ENCODE results near the gene CNTN4.
"Not testable (repeated sequence)": the region's sequence is repeated elsewhere in the genome, so short reads cannot be mapped to it uniquely, and the experiment has no call there.

Gene CNTN4

GRCh38 chr3:2525968-2526367 lies 427.3 kb downstream of the CNTN4 start:
- no peak for DNase-seq

GRCh38 chr3:2526926-2527325 lies 428.3 kb downstream of the CNTN4 start:
- no peak for DNase-seq

- DNase-seq, result not testable (repeated sequence)
Measured at GRCh38 chr3:2527328-2527727, 428.7 kb downstream of the CNTN4 start.

GRCh38 chr3:2534767-2535166 lies 436.1 kb downstream of the CNTN4 start:
- DNase-seq, result not testable (repeated sequence)

- DNase-seq, result no peak
Measured at GRCh38 chr3:2535206-2535605, 436.5 kb downstream of the CNTN4 start.

GRCh38 chr3:2536575-2536974 lies 437.9 kb downstream of the CNTN4 start:
- no peak for DNase-seq

- DNase-seq, result no peak
Measured at GRCh38 chr3:2540115-2540514, 441.4 kb downstream of the CNTN4 start.

GRCh38 chr3:2543247-2543646 lies 444.6 kb downstream of the CNTN4 start:
- DNase-seq, result peak; percentile 7

GRCh38 chr3:2544212-2544611 lies 445.5 kb downstream of the CNTN4 start:
- DNase-seq, result no peak

GRCh38 chr3:2544718-2545117 lies 446.1 kb downstream of the CNTN4 start:
- no peak for DNase-seq

GRCh38 chr3:2547049-2547448 lies 448.4 kb downstream of the CNTN4 start:
- DNase-seq, result no peak

- no peak for DNase-seq
Measured at GRCh38 chr3:2554656-2555055, 456.0 kb downstream of the CNTN4 start.

GRCh38 chr3:2558796-2559195 lies 460.1 kb downstream of the CNTN4 start:
- no peak for DNase-seq

- no peak for DNase-seq
Measured at GRCh38 chr3:2567451-2567850, 468.8 kb downstream of the CNTN4 start.

- DNase-seq, result no peak
Measured at GRCh38 chr3:2568156-2568555, 469.5 kb downstream of the CNTN4 start.

- DNase-seq, result peak; percentile 82
Measured at GRCh38 chr3:2568929-2569328, 470.3 kb downstream of the CNTN4 start.

GRCh38 chr3:2577571-2577970 lies 478.9 kb downstream of the CNTN4 start:
- DNase-seq, result no peak

GRCh38 chr3:2578560-2578959 lies 479.9 kb downstream of the CNTN4 start:
- no peak for DNase-seq

GRCh38 chr3:2579206-2579605 lies 480.5 kb downstream of the CNTN4 start:
- peak; percentile 81 for DNase-seq

GRCh38 chr3:2583046-2583445 lies 484.4 kb downstream of the CNTN4 start:
- no peak for DNase-seq

- no peak for DNase-seq
Measured at GRCh38 chr3:2589336-2589969, 490.8 kb downstream of the CNTN4 start.

GRCh38 chr3:2595486-2595885 lies 496.8 kb downstream of the CNTN4 start:
- no peak for DNase-seq

- DNase-seq, result no peak
Measured at GRCh38 chr3:2597615-2598014, 498.9 kb downstream of the CNTN4 start.

- no peak for DNase-seq
Measured at GRCh38 chr3:2599471-2599870, 500.8 kb downstream of the CNTN4 start.

- no peak for DNase-seq
Measured at GRCh38 chr3:2603692-2604289, 505.1 kb downstream of the CNTN4 start.
